ENCODE data around the gene STX7.

STX7 gene

DNA sequence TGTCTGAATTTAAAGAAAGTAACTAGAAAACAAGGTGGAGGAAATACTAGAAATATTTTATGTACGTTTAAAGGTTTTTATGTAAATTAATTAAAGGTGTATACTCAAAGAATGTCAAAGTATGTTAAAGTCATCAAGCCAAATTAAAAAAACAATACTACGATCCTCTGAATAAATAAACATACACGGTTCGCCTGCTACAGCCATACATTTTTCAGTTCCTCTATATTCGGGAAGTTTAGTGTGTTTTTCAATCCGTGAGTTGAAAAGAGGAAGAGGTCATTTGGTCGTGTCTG lies 626 bp downstream of the STX7 start (continued):
- TF ChIP-seq TCF7L2 (IDR thresholded peaks at IDR 0.05; ENCODE audit: borderline replicate concordance, low read depth, low read length) (no peak), ZSCAN16 (tag by site-specific recombination; IDR thresholded peaks at IDR 0.05) (no peak), ZNF169 (tag by site-specific recombination; IDR thresholded peaks at IDR 0.05) (no peak), KLF16 (tag by site-specific recombination; IDR thresholded peaks at IDR 0.05) (no peak), IKZF3 (tag by site-specific recombination; IDR thresholded peaks at IDR 0.05) (no peak), ZNF202 (tag by site-specific recombination; IDR thresholded peaks at IDR 0.05; ENCODE audit: borderline replicate concordance) (no peak)
- TF ChIP-seq, protein P1, sequence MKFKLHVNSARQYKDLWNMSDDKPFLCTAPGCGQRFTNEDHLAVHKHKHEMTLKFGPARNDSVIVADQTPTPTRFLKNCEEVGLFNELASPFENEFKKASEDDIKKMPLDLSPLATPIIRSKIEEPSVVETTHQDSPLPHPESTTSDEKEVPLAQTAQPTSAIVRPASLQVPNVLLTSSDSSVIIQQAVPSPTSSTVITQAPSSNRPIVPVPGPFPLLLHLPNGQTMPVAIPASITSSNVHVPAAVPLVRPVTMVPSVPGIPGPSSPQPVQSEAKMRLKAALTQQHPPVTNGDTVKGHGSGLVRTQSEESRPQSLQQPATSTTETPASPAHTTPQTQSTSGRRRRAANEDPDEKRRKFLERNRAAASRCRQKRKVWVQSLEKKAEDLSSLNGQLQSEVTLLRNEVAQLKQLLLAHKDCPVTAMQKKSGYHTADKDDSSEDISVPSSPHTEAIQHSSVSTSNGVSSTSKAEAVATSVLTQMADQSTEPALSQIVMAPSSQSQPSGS (tag by site-specific recombination; IDR thresholded peaks at IDR 0.05; ENCODE audit: low read depth): no peak
- TF ChIP-seq, protein P2, sequence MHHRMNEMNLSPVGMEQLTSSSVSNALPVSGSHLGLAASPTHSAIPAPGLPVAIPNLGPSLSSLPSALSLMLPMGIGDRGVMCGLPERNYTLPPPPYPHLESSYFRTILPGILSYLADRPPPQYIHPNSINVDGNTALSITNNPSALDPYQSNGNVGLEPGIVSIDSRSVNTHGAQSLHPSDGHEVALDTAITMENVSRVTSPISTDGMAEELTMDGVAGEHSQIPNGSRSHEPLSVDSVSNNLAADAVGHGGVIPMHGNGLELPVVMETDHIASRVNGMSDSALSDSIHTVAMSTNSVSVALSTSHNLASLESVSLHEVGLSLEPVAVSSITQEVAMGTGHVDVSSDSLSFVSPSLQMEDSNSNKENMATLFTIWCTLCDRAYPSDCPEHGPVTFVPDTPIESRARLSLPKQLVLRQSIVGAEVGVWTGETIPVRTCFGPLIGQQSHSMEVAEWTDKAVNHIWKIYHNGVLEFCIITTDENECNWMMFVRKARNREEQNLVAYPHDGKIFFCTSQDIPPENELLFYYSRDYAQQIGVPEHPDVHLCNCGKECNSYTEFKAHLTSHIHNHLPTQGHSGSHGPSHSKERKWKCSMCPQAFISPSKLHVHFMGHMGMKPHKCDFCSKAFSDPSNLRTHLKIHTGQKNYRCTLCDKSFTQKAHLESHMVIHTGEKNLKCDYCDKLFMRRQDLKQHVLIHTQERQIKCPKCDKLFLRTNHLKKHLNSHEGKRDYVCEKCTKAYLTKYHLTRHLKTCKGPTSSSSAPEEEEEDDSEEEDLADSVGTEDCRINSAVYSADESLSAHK (tag by site-specific recombination; IDR thresholded peaks at IDR 0.05): no peak
- TF ChIP-seq, protein P3, sequence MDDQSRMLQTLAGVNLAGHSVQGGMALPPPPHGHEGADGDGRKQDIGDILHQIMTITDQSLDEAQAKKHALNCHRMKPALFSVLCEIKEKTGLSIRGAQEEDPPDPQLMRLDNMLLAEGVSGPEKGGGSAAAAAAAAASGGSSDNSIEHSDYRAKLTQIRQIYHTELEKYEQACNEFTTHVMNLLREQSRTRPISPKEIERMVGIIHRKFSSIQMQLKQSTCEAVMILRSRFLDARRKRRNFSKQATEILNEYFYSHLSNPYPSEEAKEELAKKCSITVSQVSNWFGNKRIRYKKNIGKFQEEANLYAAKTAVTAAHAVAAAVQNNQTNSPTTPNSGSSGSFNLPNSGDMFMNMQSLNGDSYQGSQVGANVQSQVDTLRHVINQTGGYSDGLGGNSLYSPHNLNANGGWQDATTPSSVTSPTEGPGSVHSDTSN (CRISPR knock-in tag; IDR thresholded peaks at IDR 0.05): no peak

DNA sequence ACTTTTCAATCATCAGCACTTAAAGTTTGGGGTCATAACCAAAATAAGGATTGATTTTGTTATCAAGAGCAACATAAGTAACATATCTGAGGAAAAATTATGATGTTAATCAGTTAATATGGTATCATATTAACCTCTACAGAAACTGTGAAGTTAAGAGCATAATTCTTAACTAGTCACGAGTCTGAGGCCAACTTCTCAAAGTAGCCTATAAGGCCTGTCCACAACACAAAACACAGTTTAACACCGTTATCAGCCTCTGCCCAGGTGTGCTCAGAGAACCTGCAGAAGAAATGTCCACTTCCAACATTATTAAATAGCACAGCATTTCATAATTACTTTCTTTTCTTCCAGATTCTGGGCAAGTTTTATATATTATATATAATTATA lies 1.1 kb downstream of the STX7 start:
- H3K9me3 ChIP-seq (ENCODE audit: control insufficient read depth, insufficient read depth, low read depth, low read length): no peaks in the 10 kb centered on the region
- H3K4me3 ChIP-seq (ENCODE audit: low read depth, low read length): peak overlapping the region; percentile 85
- POLR2A ChIA-PET: interaction anchor here (1.4 to 1.7 kb wide), 3 partner anchors 303 to 562 kb away, joined by 4 to 8 read pairs (median 6); partner anchors contain the start of gene RPS12
- peaks cover 5% of the 10 kb centered on the region for H3K4me1 ChIP-seq (ENCODE audit: control insufficient read depth, insufficient read depth, low read length)
- CTCF ChIA-PET: interaction anchor here (0.9 to 1.2 kb wide), 2 partner anchors 232 to 239 kb away, joined by 3 to 9 read pairs; no protein-coding TSS in a partner anchor
- H3K36me3 ChIP-seq (ENCODE audit: control insufficient read depth in 2 of 2, insufficient read depth in 1 of 2, low read length in 2 of 2): peaks cover 5 to 13% of the 10 kb centered on the region in 2 experiments
- H3K27ac ChIP-seq (ENCODE audit: extremely low read depth, low read depth, low read length): no peak overlapping the region
- no peak for TF ChIP-seq MYNN (tag by site-specific recombination; IDR thresholded peaks at IDR 0.05; ENCODE audit: borderline replicate concordance)
- no peak for TF ChIP-seq ZNF660 (tag by site-specific recombination; IDR thresholded peaks at IDR 0.05)
- TF ChIP-seq MEIS1 (CRISPR knock-in tag; IDR thresholded peaks at IDR 0.05; ENCODE audit: borderline replicate concordance): no peak
- no peak for TF ChIP-seq ZNF670 (tag by site-specific recombination; IDR thresholded peaks at IDR 0.05; ENCODE audit: low read depth)
- no peak for TF ChIP-seq ZNF416 (tag by site-specific recombination; IDR thresholded peaks at IDR 0.05)
- no peak for TF ChIP-seq ZNF76 (tag by site-specific recombination; IDR thresholded peaks at IDR 0.05; ENCODE audit: borderline replicate concordance, low read depth)
- TF ChIP-seq ZNF610 (tag by site-specific recombination; IDR thresholded peaks at IDR 0.05; ENCODE audit: borderline replicate concordance): no peak
- no peak for TF ChIP-seq ZNF394 (tag by site-specific recombination; IDR thresholded peaks at IDR 0.05; ENCODE audit: borderline replicate concordance)
- no peak for TF ChIP-seq YY1 (tag by site-specific recombination; IDR thresholded peaks at IDR 0.05)
- no peak for TF ChIP-seq ZNF354C (tag by site-specific recombination; IDR thresholded peaks at IDR 0.05; ENCODE audit: borderline replicate concordance, low read depth)
- TF ChIP-seq ZSCAN5A (tag by site-specific recombination; IDR thresholded peaks at IDR 0.05): no peak
- no peak for TF ChIP-seq GLI4 (tag by site-specific recombination; IDR thresholded peaks at IDR 0.05)
- TF ChIP-seq ZNF600 (tag by site-specific recombination; IDR thresholded peaks at IDR 0.05): no peak
- no peak for TF ChIP-seq KLF10 (tag by site-specific recombination; IDR thresholded peaks at IDR 0.05)
- no peak for TF ChIP-seq ZNF221 (tag by site-specific recombination; IDR thresholded peaks at IDR 0.05; ENCODE audit: borderline replicate concordance)
- TF ChIP-seq OVOL3 (tag by site-specific recombination; IDR thresholded peaks at IDR 0.05): no peak
- no peak for TF ChIP-seq GLIS2 (tag by site-specific recombination; IDR thresholded peaks at IDR 0.05)
- TF ChIP-seq, protein P4, sequence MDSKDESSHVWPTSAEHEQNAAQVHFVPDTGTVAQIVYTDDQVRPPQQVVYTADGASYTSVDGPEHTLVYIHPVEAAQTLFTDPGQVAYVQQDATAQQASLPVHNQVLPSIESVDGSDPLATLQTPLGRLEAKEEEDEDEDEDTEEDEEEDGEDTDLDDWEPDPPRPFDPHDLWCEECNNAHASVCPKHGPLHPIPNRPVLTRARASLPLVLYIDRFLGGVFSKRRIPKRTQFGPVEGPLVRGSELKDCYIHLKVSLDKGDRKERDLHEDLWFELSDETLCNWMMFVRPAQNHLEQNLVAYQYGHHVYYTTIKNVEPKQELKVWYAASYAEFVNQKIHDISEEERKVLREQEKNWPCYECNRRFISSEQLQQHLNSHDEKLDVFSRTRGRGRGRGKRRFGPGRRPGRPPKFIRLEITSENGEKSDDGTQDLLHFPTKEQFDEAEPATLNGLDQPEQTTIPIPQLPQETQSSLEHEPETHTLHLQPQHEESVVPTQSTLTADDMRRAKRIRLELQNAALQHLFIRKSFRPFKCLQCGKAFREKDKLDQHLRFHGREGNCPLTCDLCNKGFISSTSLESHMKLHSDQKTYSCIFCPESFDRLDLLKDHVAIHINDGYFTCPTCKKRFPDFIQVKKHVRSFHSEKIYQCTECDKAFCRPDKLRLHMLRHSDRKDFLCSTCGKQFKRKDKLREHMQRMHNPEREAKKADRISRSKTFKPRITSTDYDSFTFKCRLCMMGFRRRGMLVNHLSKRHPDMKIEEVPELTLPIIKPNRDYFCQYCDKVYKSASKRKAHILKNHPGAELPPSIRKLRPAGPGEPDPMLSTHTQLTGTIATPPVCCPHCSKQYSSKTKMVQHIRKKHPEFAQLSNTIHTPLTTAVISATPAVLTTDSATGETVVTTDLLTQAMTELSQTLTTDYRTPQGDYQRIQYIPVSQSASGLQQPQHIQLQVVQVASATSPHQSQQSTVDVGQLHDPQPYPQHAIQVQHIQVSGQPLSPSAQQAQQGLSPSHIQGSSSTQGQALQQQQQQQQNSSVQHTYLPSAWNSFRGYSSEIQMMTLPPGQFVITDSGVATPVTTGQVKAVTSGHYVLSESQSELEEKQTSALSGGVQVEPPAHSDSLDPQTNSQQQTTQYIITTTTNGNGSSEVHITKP (tag by site-specific recombination; IDR thresholded peaks at IDR 0.05): no peak
- no peak for TF ChIP-seq ZBTB8A (tag by site-specific recombination; IDR thresholded peaks at IDR 0.05)
